Esophagus squamous epithelium (tissue), 5 donors: ENCODE results near the gene IL10. TPM values are rescaled to one million over a fixed set of nuclear protein-coding genes. Genes with fewer than 3 reads are reported as not detected.
A peak's percentile ranks its signal among the peaks of the same experiment; 100 is the strongest.

Source experiments
- DNase-seq: peaks from one replicate; lab custom pipeline; 2025; lab: John Stamatoyannopoulos, UW
- H3K27ac ChIP-seq, 4 donors: fragments of 200-600 bp; sonication (generic); one replicate each; pipeline ENCODE4 v1.5.1; 2016 to 2019; ENCODE audit warnings: mild to moderate bottlenecking in 1 of 4
- H3K27me3 ChIP-seq, 4 donors: fragments of 200-600 bp; sonication (generic); 1 replicate in 3 of 4; 2 replicates in 1 of 4; pipeline versions ENCODE4 v1.5.1 to v1.6.0; 2017 to 2021; ENCODE audit warnings: antibody characterized with exemption in 1 of 4
- H3K36me3 ChIP-seq, 3 donors: fragments of 200-600 bp; sonication (generic); one replicate each; pipeline ENCODE4 v1.5.1; 2016 to 2019
- H3K4me1 ChIP-seq, 3 donors: fragments of 200-600 bp; sonication (generic); one replicate each; pipeline ENCODE4 v1.5.1; 2017 to 2019
- H3K4me3 ChIP-seq, 4 donors: fragments of 200-600 bp; sonication (generic); 1 replicate in 3 of 4; 2 replicates in 1 of 4; pipeline ENCODE4 v1.5.1; 2016 to 2019; ENCODE audit warnings: mild to moderate bottlenecking in 2 of 4, moderate library complexity in 1 of 4
- H3K9me3 ChIP-seq, 3 donors: fragments of 200-600 bp; sonication (generic); one replicate each; pipeline ENCODE4 v1.5.1; 2016 to 2019
- POLR2A ChIP-seq, 4 donors: fragments of 450-650 bp; IDR thresholded peaks; one replicate each; pipeline ENCODE4 v1.6.1; 2017; ENCODE audit warnings: antibody characterized with exemption in 4 of 4, mild to moderate bottlenecking in 4 of 4, moderate library complexity in 3 of 4
- WGBS, 2 donors: methylation state at CpG; one replicate each; pipeline ENCODE4 v1.1.5; 2018; 5-methylcytosine and 5-hydroxymethylcytosine counted together
- intact Hi-C: fragments of 100-400 bp; cut with DNase I; formaldehyde crosslinking; loops from one replicate; pipeline ENCODE4 v1.15.0; 2022
- total RNA-seq, 4 donors: library from RNA; depleted of rRNA; stranded (reverse); fragments of >200 nt; gene quantifications; one replicate each; pipeline ENCODE4 v1.1.0, GENCODE V29; 2016
- TF ChIP-seq, protein P1 (sequence below), 6 experiments: fragments of 450-650 bp in 4 of 6; fragments of 200-600 bp in 2 of 6; sonication (generic) in 2 of 6; IDR thresholded peaks; one replicate each; pipeline ENCODE4 v1.5.1; 2016 to 2019; ENCODE audit warnings: antibody characterized with exemption in 6 of 6, mild to moderate bottlenecking in 4 of 6, moderate library complexity in 4 of 6
- donor health status: DM: yes; HTN: yes; CAD: no.

The IL10 gene
- total RNA-seq: 1 to 10 TPM in 2 of 4 donors, under 1 TPM in 1, not detected in 1; 0.70 to 2.5 (median 1.5) TPM

DNA sequence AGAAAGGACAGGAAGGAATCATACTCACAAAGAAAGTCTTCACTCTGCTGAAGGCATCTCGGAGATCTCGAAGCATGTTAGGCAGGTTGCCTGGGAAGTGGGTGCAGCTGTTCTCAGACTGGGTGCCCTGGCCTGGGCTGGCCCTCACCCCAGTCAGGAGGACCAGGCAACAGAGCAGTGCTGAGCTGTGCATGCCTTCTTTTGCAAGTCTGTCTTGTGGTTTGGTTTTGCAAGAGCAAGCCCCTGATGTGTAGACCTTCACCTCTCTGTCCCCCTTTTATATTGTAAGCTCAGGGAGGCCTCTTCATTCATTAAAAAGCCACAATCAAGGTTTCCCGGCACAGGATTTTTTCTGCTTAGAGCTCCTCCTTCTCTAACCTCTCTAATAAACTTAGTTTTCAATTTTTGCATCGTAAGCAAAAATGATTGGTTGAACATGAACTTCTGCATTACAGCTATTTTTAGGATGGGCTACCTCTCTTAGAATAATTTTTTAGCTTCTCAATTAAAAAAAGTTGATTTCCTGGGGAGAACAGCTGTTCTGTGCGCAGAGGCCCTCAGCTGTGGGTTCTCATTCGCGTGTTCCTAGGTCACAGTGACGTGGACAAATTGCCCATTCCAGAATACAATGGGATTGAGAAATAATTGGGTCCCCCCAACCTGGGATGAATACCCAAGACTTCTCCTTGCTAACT is at the start of gene IL10:
Gene IL10 (minus strand): TSS at position 252 of the 695 bp plus-strand sequence. CDS start 59 bp downstream, at position 193.
- Histone ChIP-seq H3K4me3 (peak within 1 kb of the TSS in 1 of 4 donors; percentile 2), H3K36me3 (no peaks in the 10 kb centered on the region), H3K27me3 (peaks cover 0 to 28% (median 0%) of the 10 kb centered on the region in 4 donors), H3K4me1 (peaks cover 0 to 18% (median 0%) of the 10 kb centered on the region in 3 donors), H3K9me3 (no peaks in the 10 kb centered on the region), H3K27ac (peak within 1 kb of the TSS in 2 of 4 donors; percentile 50 to 64)
- intact Hi-C loops: no loop called here
- TF ChIP-seq, protein P1, sequence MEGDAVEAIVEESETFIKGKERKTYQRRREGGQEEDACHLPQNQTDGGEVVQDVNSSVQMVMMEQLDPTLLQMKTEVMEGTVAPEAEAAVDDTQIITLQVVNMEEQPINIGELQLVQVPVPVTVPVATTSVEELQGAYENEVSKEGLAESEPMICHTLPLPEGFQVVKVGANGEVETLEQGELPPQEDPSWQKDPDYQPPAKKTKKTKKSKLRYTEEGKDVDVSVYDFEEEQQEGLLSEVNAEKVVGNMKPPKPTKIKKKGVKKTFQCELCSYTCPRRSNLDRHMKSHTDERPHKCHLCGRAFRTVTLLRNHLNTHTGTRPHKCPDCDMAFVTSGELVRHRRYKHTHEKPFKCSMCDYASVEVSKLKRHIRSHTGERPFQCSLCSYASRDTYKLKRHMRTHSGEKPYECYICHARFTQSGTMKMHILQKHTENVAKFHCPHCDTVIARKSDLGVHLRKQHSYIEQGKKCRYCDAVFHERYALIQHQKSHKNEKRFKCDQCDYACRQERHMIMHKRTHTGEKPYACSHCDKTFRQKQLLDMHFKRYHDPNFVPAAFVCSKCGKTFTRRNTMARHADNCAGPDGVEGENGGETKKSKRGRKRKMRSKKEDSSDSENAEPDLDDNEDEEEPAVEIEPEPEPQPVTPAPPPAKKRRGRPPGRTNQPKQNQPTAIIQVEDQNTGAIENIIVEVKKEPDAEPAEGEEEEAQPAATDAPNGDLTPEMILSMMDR (IDR thresholded peaks at IDR 0.05): no peak
- TF ChIP-seq POLR2A (IDR thresholded peaks at IDR 0.05): peak in 1 of 4 donors; percentile 16
- 71 to 72% methylated on average over 8 of the region's 8 CpGs for WGBS, 2 donors
- DNase-seq: no peak

DNA sequence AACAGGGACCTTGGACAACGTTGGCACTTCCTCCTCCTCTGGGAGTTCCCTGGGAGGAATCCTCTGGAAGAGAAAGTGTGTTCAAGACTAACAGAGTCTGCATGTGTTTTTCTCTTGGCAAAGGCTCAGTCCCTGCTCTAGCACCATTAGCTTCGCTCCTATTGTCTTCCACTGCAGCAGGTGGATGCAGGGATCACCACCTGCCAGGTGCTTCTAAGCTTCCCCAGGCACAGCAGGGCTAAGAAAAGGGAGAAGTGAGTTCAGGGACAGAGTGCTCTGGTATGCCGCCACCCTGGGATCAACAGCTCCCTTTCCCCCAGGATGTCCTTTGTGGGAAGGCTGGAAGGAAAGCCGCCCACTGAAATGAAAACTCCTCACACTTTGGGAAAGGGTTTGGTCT is 49.2 kb upstream of the IL10 start:
- no peaks in the 10 kb centered on the region for H3K36me3 ChIP-seq
- H3K4me3 ChIP-seq: no peak overlapping the region
- 0 to 57% methylated on average over 1 to 4 of the region's 4 CpGs for WGBS, 2 donors
- H3K9me3 ChIP-seq: no peaks in the 10 kb centered on the region
- intact Hi-C loops: no loop called here
- TF ChIP-seq, protein P1 (IDR thresholded peaks at IDR 0.05): no peak
- TF ChIP-seq POLR2A (IDR thresholded peaks at IDR 0.05): no peak
- DNase-seq: no peak
- no peak overlapping the region for H3K27ac ChIP-seq
- H3K4me1 ChIP-seq: peaks cover 0 to 2% (median 0%) of the 10 kb centered on the region in 3 donors
- H3K27me3 ChIP-seq: no peaks in the 10 kb centered on the region

DNA sequence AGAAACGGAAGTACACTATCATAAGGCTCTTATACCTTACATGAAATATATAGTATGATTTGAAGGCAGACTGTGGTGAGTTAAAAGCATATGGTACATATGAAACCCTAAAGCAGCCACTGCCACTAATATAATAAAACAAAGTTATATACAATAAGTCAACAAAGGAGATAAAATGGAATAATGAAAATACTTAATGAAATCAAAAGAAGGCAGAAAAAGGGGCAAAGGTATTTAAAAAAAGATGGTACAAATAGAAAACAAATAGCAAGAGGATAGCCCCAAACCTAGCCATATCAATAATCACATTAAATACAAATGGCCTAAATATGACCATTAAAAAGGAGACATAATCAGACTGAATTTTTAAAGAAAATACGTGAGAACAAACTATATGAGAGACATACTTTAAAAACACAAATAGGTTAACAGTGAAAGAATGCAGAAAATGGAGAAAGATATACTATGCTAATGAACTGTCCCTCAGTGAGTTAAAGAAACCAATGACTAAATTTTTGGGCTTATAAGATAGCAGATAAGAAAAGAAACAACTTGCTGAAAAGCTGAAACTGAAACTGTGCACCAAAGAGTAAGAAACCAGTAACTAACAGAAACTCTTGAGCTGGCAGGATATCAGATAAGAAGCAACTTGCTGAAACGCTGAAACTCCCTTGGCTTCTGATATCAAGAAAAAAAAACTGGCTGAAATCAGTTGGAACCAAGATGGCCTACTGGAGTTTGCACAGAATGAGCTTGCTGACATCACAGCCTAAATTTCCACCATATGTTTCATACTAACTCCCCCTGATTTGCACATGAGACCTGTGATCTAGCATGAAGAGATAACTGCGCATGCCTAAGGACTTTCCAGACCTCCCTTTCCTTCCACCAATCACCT is 44.3 kb upstream of the IL10 start:
- H3K27me3 ChIP-seq: peaks cover 0 to 4% (median 0%) of the 10 kb centered on the region in 4 donors
- H3K4me1 ChIP-seq: no peaks in the 10 kb centered on the region
- intact Hi-C loops: no loop called here
- H3K27ac ChIP-seq: no peak overlapping the region
- no peak overlapping the region for H3K4me3 ChIP-seq
- H3K9me3 ChIP-seq: peaks cover 0 to 5% (median 5%) of the 10 kb centered on the region in 3 donors
- TF ChIP-seq, protein P1 (IDR thresholded peaks at IDR 0.05): no peak
- WGBS, 2 donors: 64 to 74% methylated on average over 4 of the region's 4 CpGs
- no peak for DNase-seq
- no peaks in the 10 kb centered on the region for H3K36me3 ChIP-seq

DNA sequence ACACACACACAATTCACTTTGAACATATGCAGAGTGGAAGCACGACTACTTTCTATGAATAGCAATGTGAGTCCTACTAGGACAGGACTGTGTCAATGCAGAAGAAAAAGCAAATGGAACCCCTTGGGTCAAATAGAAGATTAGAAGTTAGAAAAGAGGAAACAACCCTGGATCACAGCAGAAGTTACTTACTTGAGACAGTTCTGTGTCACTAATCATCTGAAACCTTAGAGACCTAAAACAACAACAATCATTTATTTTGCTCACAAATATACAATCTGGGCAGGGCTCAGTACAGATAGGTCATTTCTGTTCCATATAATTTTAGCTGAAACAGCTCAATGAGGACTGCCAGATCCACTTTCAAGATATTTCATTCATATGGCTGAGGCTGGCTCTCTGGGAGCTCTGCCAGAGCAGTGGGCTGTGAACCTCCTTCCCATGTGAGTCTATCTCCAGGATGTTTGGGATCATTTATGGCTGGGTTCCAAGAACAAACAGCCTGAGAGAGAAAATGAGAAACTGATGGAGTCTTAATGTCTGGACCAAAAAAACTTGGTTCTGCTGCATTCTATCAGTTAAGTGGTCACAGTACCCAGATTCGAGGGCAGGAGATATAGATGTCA is 42.5 kb upstream of the IL10 start:
- no peak for TF ChIP-seq POLR2A (IDR thresholded peaks at IDR 0.05)
- TF ChIP-seq, protein P1 (IDR thresholded peaks at IDR 0.05): no peak
- WGBS, 2 donors: 31 to 67% methylated on average over 2 of the region's 2 CpGs
- Histone ChIP-seq H3K27ac (no peak overlapping the region), H3K4me3 (no peak overlapping the region), H3K4me1 (no peaks in the 10 kb centered on the region), H3K27me3 (peaks cover 0 to 4% (median 0%) of the 10 kb centered on the region in 4 donors), H3K9me3 (peaks cover 0 to 5% (median 5%) of the 10 kb centered on the region in 3 donors), H3K36me3 (no peaks in the 10 kb centered on the region)
- intact Hi-C loops: no loop called here
- DNase-seq: no peak
